HEK293 (cell line): ENCODE data around the gene ACAD9.

ENCODE experiments used
- CTCF ChIA-PET: fragments of 350-600 bp; formaldehyde crosslinking; extraction: SDS; loops from one replicate; lab custom pipeline; 2021; ENCODE audit warnings: antibody characterized with exemption; lab: Yijun Ruan, JAX
- POLR2A ChIA-PET: fragments of 300-600 bp; formaldehyde crosslinking; extraction: SDS; loops from one replicate; lab custom pipeline; 2020; ENCODE audit warnings: antibody characterized with exemption, inconsistent platforms; lab: Yijun Ruan, JAX
- H3K27ac ChIP-seq: fragments of 200-500 bp; sonication (Bioruptor generic); 2 replicates; pipeline ENCODE4 v1.5.1; 2014; ENCODE audit warnings: low read depth, low read length, control low read depth, inconsistent platforms; ENCODE audit errors: extremely low read depth
- H3K36me3 ChIP-seq, 2 experiments: fragments of 200-500 bp in 1 of 2; sonication (Bioruptor generic) in 1 of 2; 1 replicate in 1 of 2; 2 replicates in 1 of 2; pipeline ENCODE4 v1.5.1; 2014 to 2017; ENCODE audit warnings: inconsistent platforms in 2 of 2, low read length in 2 of 2; ENCODE audit not compliant: control insufficient read depth in 2 of 2, insufficient read depth in 1 of 2
- H3K4me1 ChIP-seq: fragments of 200-500 bp; sonication (Bioruptor generic); 2 replicates; pipeline ENCODE4 v1.5.1; 2014; ENCODE audit warnings: mild to moderate bottlenecking, low read length, inconsistent platforms; ENCODE audit not compliant: control insufficient read depth, insufficient read depth
- H3K4me3 ChIP-seq: 2 replicates; pipeline ENCODE4 v1.5.1; 2011; ENCODE audit warnings: low read depth, mild to moderate bottlenecking, control low read depth, low read length, moderate library complexity
- H3K9me3 ChIP-seq: fragments of 200-500 bp; sonication (Bioruptor generic); 2 replicates; pipeline ENCODE4 v1.5.1; 2014; ENCODE audit warnings: low read depth, low read length, inconsistent platforms; ENCODE audit not compliant: control insufficient read depth, insufficient read depth
- EGR2 ChIP-seq: fragments of 450-650 bp; formaldehyde crosslinking; IDR thresholded peaks from 2 replicates; pipeline ENCODE4 v1.5.1; 2016; ENCODE audit warnings: low read depth, missing biosample characterization, missing genetic modification characterization
- IKZF3 ChIP-seq: fragments of 450-650 bp; IDR thresholded peaks from 2 replicates; pipeline ENCODE4 v1.5.0; 2018; ENCODE audit warnings: missing biosample characterization, mild to moderate bottlenecking, missing genetic modification characterization, moderate library complexity
- KLF1 ChIP-seq: fragments of 450-650 bp; formaldehyde crosslinking; IDR thresholded peaks from 2 replicates; pipeline ENCODE4 v1.5.1; 2016; ENCODE audit warnings: missing biosample characterization, missing genetic modification characterization
- KLF7 ChIP-seq: fragments of 450-650 bp; formaldehyde crosslinking; IDR thresholded peaks from 2 replicates; pipeline ENCODE4 v1.5.1; 2016; ENCODE audit warnings: missing biosample characterization, missing genetic modification characterization, borderline replicate concordance
- SCRT1 ChIP-seq: fragments of 450-650 bp; formaldehyde crosslinking; IDR thresholded peaks from 2 replicates; pipeline ENCODE4 v1.5.1; 2016; ENCODE audit warnings: missing biosample characterization, missing genetic modification characterization, borderline replicate concordance
- SP2 ChIP-seq: fragments of 450-650 bp; formaldehyde crosslinking; IDR thresholded peaks from 2 replicates; pipeline ENCODE4 v1.5.1; 2016; ENCODE audit warnings: missing biosample characterization, missing genetic modification characterization
- SP3 ChIP-seq: fragments of 450-650 bp; formaldehyde crosslinking; IDR thresholded peaks from 2 replicates; pipeline ENCODE4 v1.5.1; 2016; ENCODE audit warnings: missing biosample characterization, missing genetic modification characterization
- SP7 ChIP-seq: fragments of 450-650 bp; formaldehyde crosslinking; IDR thresholded peaks from 2 replicates; pipeline ENCODE4 v1.5.1; 2016; ENCODE audit warnings: missing biosample characterization, missing genetic modification characterization
- YY2 ChIP-seq: fragments of 450-650 bp; formaldehyde crosslinking; IDR thresholded peaks from 2 replicates; pipeline ENCODE4 v1.5.1; 2016; ENCODE audit warnings: missing biosample characterization, missing genetic modification characterization
- ZBTB20 ChIP-seq: fragments of 450-650 bp; formaldehyde crosslinking; IDR thresholded peaks from 2 replicates; pipeline ENCODE4 v1.5.1; 2016; ENCODE audit warnings: missing biosample characterization, missing genetic modification characterization
- ZBTB21 ChIP-seq: fragments of 450-650 bp; formaldehyde crosslinking; IDR thresholded peaks from 2 replicates; pipeline ENCODE4 v1.5.1; 2017; ENCODE audit warnings: missing biosample characterization, missing genetic modification characterization
- ZNF112 ChIP-seq: fragments of 450-650 bp; formaldehyde crosslinking; IDR thresholded peaks from 2 replicates; pipeline ENCODE4 v1.5.0; 2017; ENCODE audit warnings: missing biosample characterization, missing genetic modification characterization
- ZNF146 ChIP-seq: fragments of 450-650 bp; formaldehyde crosslinking; IDR thresholded peaks from 2 replicates; pipeline ENCODE4 v1.5.1; 2016; ENCODE audit warnings: missing biosample characterization, missing genetic modification characterization
- ZNF2 ChIP-seq: fragments of 450-650 bp; formaldehyde crosslinking; IDR thresholded peaks from 2 replicates; pipeline ENCODE4 v1.5.1; 2016; ENCODE audit warnings: missing biosample characterization, missing genetic modification characterization
- ZNF248 ChIP-seq: fragments of 450-650 bp; formaldehyde crosslinking; IDR thresholded peaks from 2 replicates; pipeline ENCODE4 v1.5.1; 2017; ENCODE audit warnings: missing biosample characterization, missing genetic modification characterization
- ZNF324 ChIP-seq: fragments of 450-650 bp; formaldehyde crosslinking; IDR thresholded peaks from 2 replicates; pipeline ENCODE4 v1.5.1; 2016; ENCODE audit warnings: missing biosample characterization, missing genetic modification characterization
- ZNF391 ChIP-seq: fragments of 450-650 bp; formaldehyde crosslinking; IDR thresholded peaks from 2 replicates; pipeline ENCODE4 v1.5.1; 2016; ENCODE audit warnings: low read depth, missing biosample characterization, missing genetic modification characterization, borderline replicate concordance
- ZNF404 ChIP-seq: fragments of 450-650 bp; formaldehyde crosslinking; IDR thresholded peaks from 2 replicates; pipeline ENCODE4 v1.5.1; 2017; ENCODE audit warnings: missing biosample characterization, missing genetic modification characterization
- ZNF514 ChIP-seq: fragments of 450-650 bp; formaldehyde crosslinking; IDR thresholded peaks from 2 replicates; pipeline ENCODE4 v1.5.1; 2016; ENCODE audit warnings: missing biosample characterization, missing genetic modification characterization
- ZNF561 ChIP-seq: fragments of 450-650 bp; IDR thresholded peaks from 2 replicates; pipeline ENCODE4 v1.5.1; 2018; ENCODE audit warnings: missing biosample characterization, missing genetic modification characterization, borderline replicate concordance
- ZNF610 ChIP-seq: fragments of 450-650 bp; formaldehyde crosslinking; IDR thresholded peaks from 2 replicates; pipeline ENCODE4 v1.5.1; 2016; ENCODE audit warnings: missing biosample characterization, missing genetic modification characterization, borderline replicate concordance
- ZNF629 ChIP-seq: fragments of 450-650 bp; formaldehyde crosslinking; IDR thresholded peaks from 2 replicates; pipeline ENCODE4 v1.5.1; 2017; ENCODE audit warnings: missing biosample characterization, missing genetic modification characterization
- ZNF707 ChIP-seq: fragments of 450-650 bp; formaldehyde crosslinking; IDR thresholded peaks from 2 replicates; pipeline ENCODE4 v1.5.1; 2016; ENCODE audit warnings: missing biosample characterization, missing genetic modification characterization
- ZNF843 ChIP-seq: fragments of 450-650 bp; formaldehyde crosslinking; IDR thresholded peaks from 2 replicates; pipeline ENCODE4 v1.5.1; 2016; ENCODE audit warnings: missing biosample characterization, missing genetic modification characterization
- TF ChIP-seq, protein P1 (sequence below): fragments of 450-650 bp; formaldehyde crosslinking; IDR thresholded peaks from 2 replicates; pipeline ENCODE4 v1.5.1; 2017; ENCODE audit warnings: missing biosample characterization, missing genetic modification characterization
- TF ChIP-seq, protein P2 (sequence below): fragments of 450-650 bp; formaldehyde crosslinking; IDR thresholded peaks from 2 replicates; pipeline ENCODE4 v1.5.1; 2016; ENCODE audit warnings: missing biosample characterization, missing genetic modification characterization
- TF ChIP-seq, protein P3 (sequence below): fragments of 450-650 bp; formaldehyde crosslinking; IDR thresholded peaks from 2 replicates; pipeline ENCODE4 v1.5.1; 2016; ENCODE audit warnings: missing biosample characterization, missing genetic modification characterization
- TF ChIP-seq, protein P4 (sequence below): fragments of 450-650 bp; formaldehyde crosslinking; IDR thresholded peaks from 2 replicates; pipeline ENCODE4 v1.5.1; 2017; ENCODE audit warnings: missing biosample characterization, mild to moderate bottlenecking, missing genetic modification characterization, moderate library complexity
- TF ChIP-seq, protein P5 (sequence below): fragments of 450-650 bp; formaldehyde crosslinking; IDR thresholded peaks from 2 replicates; pipeline ENCODE4 v1.5.0; 2017; ENCODE audit warnings: missing biosample characterization, missing genetic modification characterization, borderline replicate concordance

The ACAD9 gene

DNA sequence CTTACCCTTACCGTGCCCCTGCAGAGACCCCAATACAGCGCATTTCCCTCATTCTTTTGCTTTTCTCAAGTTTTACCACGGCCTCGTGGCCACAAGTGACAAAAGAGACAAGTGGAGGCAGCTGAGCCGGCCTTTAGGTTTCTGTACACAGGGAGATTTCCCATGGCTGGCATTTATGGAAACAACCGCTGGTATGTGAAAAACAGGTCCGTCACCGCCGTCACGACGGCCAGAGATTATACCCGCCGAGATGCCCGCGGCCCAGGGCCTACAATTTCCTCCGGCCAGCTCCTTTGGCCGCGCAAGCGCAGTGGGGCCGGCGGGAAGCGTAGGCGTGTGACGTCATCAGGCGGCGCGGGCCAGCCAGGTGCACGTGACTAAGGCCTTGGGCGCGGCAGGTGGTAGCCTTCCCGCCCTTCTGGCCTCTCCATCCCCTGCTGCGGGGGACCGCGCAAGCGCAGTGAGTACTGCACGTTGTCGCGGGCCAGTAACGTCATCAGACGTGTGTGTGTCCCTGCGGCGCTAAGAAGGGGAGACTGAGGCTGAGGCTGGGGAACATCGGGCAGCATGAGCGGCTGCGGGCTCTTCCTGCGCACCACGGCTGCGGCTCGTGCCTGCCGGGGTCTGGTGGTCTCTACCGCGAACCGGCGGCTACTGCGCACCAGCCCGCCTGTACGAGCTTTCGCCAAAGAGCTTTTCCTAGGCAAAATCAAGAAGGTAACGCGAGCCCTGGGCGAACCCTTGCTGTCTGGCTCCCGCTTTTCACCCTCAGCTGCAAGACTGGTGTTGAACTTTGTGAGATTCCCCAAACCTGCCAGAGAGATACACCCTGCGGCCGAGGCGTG is at the start of gene ACAD9:
TSS of gene ACAD9 (plus strand) at position 496 of the 845 bp plus-strand sequence. CDS start at position 568, 72 bp downstream.
- POLR2A ChIA-PET, result interaction anchor here (0.6 to 1.9 kb wide), 10 partner anchors 9 to 436 kb away, joined by 3 to 7 read pairs (median 4); partner anchors contain the start of gene COPG1
- no peak for TF ChIP-seq ZNF391 (tag by site-specific recombination)
- TF ChIP-seq ZNF248 (tag by site-specific recombination), result no peak
- TF ChIP-seq ZBTB21 (tag by site-specific recombination), result peak; percentile 93
- peak; percentile 74 for TF ChIP-seq SP7 (tag by site-specific recombination)
- TF ChIP-seq IKZF3, result peak; percentile 52; the same call in 1 of the 2 replicates
- peak; percentile 34; the same call in 1 of the 2 replicates for TF ChIP-seq ZNF561 (tag by site-specific recombination)
- 0 out of 2 replicates have a peak, but pooled peaks have one; percentile 36 for TF ChIP-seq YY2 (tag by site-specific recombination)
- peak; percentile 64 for TF ChIP-seq SP3 (tag by site-specific recombination)
- no peak for TF ChIP-seq ZNF514
- TF ChIP-seq, protein P1, sequence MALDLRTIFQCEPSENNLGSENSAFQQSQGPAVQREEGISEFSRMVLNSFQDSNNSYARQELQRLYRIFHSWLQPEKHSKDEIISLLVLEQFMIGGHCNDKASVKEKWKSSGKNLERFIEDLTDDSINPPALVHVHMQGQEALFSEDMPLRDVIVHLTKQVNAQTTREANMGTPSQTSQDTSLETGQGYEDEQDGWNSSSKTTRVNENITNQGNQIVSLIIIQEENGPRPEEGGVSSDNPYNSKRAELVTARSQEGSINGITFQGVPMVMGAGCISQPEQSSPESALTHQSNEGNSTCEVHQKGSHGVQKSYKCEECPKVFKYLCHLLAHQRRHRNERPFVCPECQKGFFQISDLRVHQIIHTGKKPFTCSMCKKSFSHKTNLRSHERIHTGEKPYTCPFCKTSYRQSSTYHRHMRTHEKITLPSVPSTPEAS (tag by site-specific recombination), result no peak
- TF ChIP-seq SCRT1, result peak; percentile 75; the same call in 1 of the 2 replicates
- TF ChIP-seq, protein P2, sequence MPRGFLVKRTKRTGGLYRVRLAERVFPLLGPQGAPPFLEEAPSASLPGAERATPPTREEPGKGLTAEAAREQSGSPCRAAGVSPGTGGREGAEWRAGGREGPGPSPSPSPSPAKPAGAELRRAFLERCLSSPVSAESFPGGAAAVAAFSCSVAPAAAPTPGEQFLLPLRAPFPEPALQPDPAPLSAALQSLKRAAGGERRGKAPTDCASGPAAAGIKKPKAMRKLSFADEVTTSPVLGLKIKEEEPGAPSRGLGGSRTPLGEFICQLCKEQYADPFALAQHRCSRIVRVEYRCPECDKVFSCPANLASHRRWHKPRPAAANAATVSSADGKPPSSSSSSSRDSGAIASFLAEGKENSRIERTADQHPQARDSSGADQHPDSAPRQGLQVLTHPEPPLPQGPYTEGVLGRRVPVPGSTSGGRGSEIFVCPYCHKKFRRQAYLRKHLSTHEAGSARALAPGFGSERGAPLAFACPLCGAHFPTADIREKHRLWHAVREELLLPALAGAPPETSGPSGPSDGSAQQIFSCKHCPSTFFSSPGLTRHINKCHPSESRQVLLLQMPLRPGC (tag by site-specific recombination), result peak; percentile 77; the same call in 1 of the 2 replicates
- TF ChIP-seq ZNF146 (tag by site-specific recombination), result peak; percentile 17; the same call in 1 of the 2 replicates
- TF ChIP-seq KLF7, result peak; percentile 89; the same call in 1 of the 2 replicates
- TF ChIP-seq ZNF610 (tag by site-specific recombination), result peak; percentile 36; the same call in 1 of the 2 replicates
- no peak for TF ChIP-seq ZNF112
- TF ChIP-seq SP2, result peak; percentile 66
- peak; percentile 82 for TF ChIP-seq KLF1
- TF ChIP-seq ZNF324 (tag by site-specific recombination), result peak; percentile 84; the same call in 1 of the 2 replicates
- TF ChIP-seq ZNF2 (tag by site-specific recombination), result 0 out of 2 replicates have a peak, but pooled peaks have one; percentile 16
- peak; percentile 80 for TF ChIP-seq EGR2 (tag by site-specific recombination)
- TF ChIP-seq ZBTB20 (tag by site-specific recombination), result peak; percentile 29; the same call in 1 of the 2 replicates
- TF ChIP-seq, protein P3, sequence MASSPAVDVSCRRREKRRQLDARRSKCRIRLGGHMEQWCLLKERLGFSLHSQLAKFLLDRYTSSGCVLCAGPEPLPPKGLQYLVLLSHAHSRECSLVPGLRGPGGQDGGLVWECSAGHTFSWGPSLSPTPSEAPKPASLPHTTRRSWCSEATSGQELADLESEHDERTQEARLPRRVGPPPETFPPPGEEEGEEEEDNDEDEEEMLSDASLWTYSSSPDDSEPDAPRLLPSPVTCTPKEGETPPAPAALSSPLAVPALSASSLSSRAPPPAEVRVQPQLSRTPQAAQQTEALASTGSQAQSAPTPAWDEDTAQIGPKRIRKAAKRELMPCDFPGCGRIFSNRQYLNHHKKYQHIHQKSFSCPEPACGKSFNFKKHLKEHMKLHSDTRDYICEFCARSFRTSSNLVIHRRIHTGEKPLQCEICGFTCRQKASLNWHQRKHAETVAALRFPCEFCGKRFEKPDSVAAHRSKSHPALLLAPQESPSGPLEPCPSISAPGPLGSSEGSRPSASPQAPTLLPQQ (tag by site-specific recombination), result 0 out of 2 replicates have a peak, but pooled peaks have one; percentile 46
- peak; percentile 22; the same call in 1 of the 2 replicates for TF ChIP-seq ZNF843 (tag by site-specific recombination)
- no peak for TF ChIP-seq ZNF707
- TF ChIP-seq ZNF629 (tag by site-specific recombination), result peak; percentile 94
- TF ChIP-seq, protein P4, sequence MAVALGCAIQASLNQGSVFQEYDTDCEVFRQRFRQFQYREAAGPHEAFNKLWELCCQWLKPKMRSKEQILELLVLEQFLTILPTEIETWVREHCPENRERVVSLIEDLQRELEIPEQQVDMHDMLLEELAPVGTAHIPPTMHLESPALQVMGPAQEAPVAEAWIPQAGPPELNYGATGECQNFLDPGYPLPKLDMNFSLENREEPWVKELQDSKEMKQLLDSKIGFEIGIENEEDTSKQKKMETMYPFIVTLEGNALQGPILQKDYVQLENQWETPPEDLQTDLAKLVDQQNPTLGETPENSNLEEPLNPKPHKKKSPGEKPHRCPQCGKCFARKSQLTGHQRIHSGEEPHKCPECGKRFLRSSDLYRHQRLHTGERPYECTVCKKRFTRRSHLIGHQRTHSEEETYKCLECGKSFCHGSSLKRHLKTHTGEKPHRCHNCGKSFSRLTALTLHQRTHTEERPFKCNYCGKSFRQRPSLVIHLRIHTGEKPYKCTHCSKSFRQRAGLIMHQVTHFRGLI (tag by site-specific recombination), result peak; percentile 53; the same call in 1 of the 2 replicates
- TF ChIP-seq, protein P5, sequence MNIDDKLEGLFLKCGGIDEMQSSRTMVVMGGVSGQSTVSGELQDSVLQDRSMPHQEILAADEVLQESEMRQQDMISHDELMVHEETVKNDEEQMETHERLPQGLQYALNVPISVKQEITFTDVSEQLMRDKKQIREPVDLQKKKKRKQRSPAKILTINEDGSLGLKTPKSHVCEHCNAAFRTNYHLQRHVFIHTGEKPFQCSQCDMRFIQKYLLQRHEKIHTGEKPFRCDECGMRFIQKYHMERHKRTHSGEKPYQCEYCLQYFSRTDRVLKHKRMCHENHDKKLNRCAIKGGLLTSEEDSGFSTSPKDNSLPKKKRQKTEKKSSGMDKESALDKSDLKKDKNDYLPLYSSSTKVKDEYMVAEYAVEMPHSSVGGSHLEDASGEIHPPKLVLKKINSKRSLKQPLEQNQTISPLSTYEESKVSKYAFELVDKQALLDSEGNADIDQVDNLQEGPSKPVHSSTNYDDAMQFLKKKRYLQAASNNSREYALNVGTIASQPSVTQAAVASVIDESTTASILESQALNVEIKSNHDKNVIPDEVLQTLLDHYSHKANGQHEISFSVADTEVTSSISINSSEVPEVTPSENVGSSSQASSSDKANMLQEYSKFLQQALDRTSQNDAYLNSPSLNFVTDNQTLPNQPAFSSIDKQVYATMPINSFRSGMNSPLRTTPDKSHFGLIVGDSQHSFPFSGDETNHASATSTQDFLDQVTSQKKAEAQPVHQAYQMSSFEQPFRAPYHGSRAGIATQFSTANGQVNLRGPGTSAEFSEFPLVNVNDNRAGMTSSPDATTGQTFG (tag by site-specific recombination), result no peak
- no peak for TF ChIP-seq ZNF404 (tag by site-specific recombination)

More for the DNA sequence above, at the start of gene ACAD9:
- Histone ChIP-seq H3K9me3 (no peaks in the 10 kb centered on the region), H3K36me3 (peaks cover 0 to 39% of the 10 kb centered on the region in 2 experiments; a peak in 1 of 3 replicates), H3K4me3 (peak within 1 kb of the TSS; percentile 95), H3K27ac (peak within 1 kb of the TSS; percentile 84), H3K4me1 (no peaks in the 10 kb centered on the region)
- CTCF ChIA-PET, result interaction anchor here (0.7 to 1.8 kb wide), 3 partner anchors 14 to 199 kb away, joined by 3 to 4 read pairs (median 3); no protein-coding TSS in a partner anchor
